HepG2 (cell line): ENCODE results near the gene KHK. TPM values are rescaled to one million over a fixed set of nuclear protein-coding genes. Genes with fewer than 3 reads are reported as not detected.

Source experiments
- AGO1 ChIP-seq: fragments of 200-400 bp; formaldehyde crosslinking; IDR thresholded peaks from 2 replicates; pipeline ENCODE4 v1.6.1; 2017; ENCODE audit warnings: mild to moderate bottlenecking, low read depth, low read length, moderate library complexity; ENCODE audit not compliant: poor library complexity, severe bottlenecking
- ARNT ChIP-seq: fragments of 450-650 bp; IDR thresholded peaks from 2 replicates; pipeline ENCODE4 v1.6.1; 2017
- ATF1 ChIP-seq: IDR thresholded peaks from 2 replicates; pipeline ENCODE4 v1.6.1; 2016; ENCODE audit warnings: mild to moderate bottlenecking, control low read depth
- ATF2 ChIP-seq: sonication (generic); formaldehyde crosslinking; IDR thresholded peaks from 2 replicates; pipeline ENCODE4 v1.4.0; 2020; ENCODE audit warnings: missing genetic modification reagents
- ATF7 ChIP-seq, 2 experiments: fragments of 450-650 bp in 1 of 2; sonication (generic) in 1 of 2; formaldehyde crosslinking in 1 of 2; IDR thresholded peaks; 2 replicates each; pipeline versions ENCODE4 v1.4.0 to v1.6.1; 2016 to 2020; ENCODE audit warnings: antibody characterized with exemption in 1 of 2, mild to moderate bottlenecking in 1 of 2, missing genetic modification reagents in 1 of 2
- CBX5 ChIP-seq: sonication (generic); formaldehyde crosslinking; IDR thresholded peaks from 2 replicates; pipeline ENCODE4 v1.4.0; 2020; ENCODE audit warnings: missing genetic modification reagents, borderline replicate concordance
- DR1 ChIP-seq: sonication (generic); formaldehyde crosslinking; IDR thresholded peaks from 2 replicates; pipeline ENCODE4 v1.8.0; 2021; ENCODE audit warnings: mild to moderate bottlenecking, missing genetic modification reagents, inconsistent platforms
- DRAP1 ChIP-seq: IDR thresholded peaks from 2 replicates; pipeline ENCODE4 v1.6.1; 2016; ENCODE audit warnings: missing genetic modification reagents, missing compliant biosample characterization
- E2F5 ChIP-seq: sonication (generic); formaldehyde crosslinking; conservative IDR thresholded peaks from 2 replicates; pipeline ENCODE4 v1.4.0; 2020; ENCODE audit warnings: missing genetic modification reagents
- ELK4 ChIP-seq: sonication (generic); formaldehyde crosslinking; IDR thresholded peaks from 2 replicates; pipeline ENCODE4 v1.9.0; 2021; ENCODE audit warnings: missing genetic modification reagents, borderline replicate concordance
- ETV6 ChIP-seq: sonication (generic); formaldehyde crosslinking; conservative IDR thresholded peaks from 2 replicates; pipeline ENCODE4 v1.4.0; 2020; ENCODE audit warnings: missing genetic modification reagents
- GMEB2 ChIP-seq: IDR thresholded peaks from 2 replicates; pipeline ENCODE4 v1.6.1; 2016; ENCODE audit warnings: missing biosample characterization, missing genetic modification reagents, low read depth
- IRF2 ChIP-seq: IDR thresholded peaks from 2 replicates; pipeline ENCODE4 v1.6.1; 2018; ENCODE audit warnings: missing genetic modification reagents, missing compliant biosample characterization
- KLF6 ChIP-seq: IDR thresholded peaks from 2 replicates; pipeline ENCODE4 v1.8.0; 2016; ENCODE audit warnings: missing biosample characterization, missing genetic modification reagents
- MAF1 ChIP-seq: sonication (generic); formaldehyde crosslinking; IDR thresholded peaks from 2 replicates; pipeline ENCODE4 v1.5.0; 2020; ENCODE audit warnings: missing genetic modification reagents, borderline replicate concordance
- MED13 ChIP-seq: sonication (generic); formaldehyde crosslinking; IDR thresholded peaks from 2 replicates; pipeline ENCODE4 v1.5.0; 2020; ENCODE audit warnings: missing genetic modification reagents
- MEF2D ChIP-seq: sonication (generic); formaldehyde crosslinking; IDR thresholded peaks from 2 replicates; pipeline ENCODE4 v1.5.1; 2020; ENCODE audit warnings: mild to moderate bottlenecking, missing genetic modification reagents
- MIER2 ChIP-seq: IDR thresholded peaks from 2 replicates; pipeline ENCODE4 v1.6.1; 2016; ENCODE audit warnings: missing biosample characterization, missing genetic modification reagents
- NR2F2 ChIP-seq: IDR thresholded peaks from 2 replicates; pipeline ENCODE4 v1.6.1; 2012; ENCODE audit warnings: low read depth, inconsistent platforms, borderline replicate concordance
- RBM22 ChIP-seq: fragments of 200-400 bp; formaldehyde crosslinking; optimal IDR thresholded peaks from 2 replicates; pipeline ENCODE3; 2017; ENCODE audit warnings: mild to moderate bottlenecking, low read length, moderate library complexity
- RXRA ChIP-seq: sonication (generic); formaldehyde crosslinking; IDR thresholded peaks from 2 replicates; pipeline ENCODE4 v1.5.1; 2020; ENCODE audit warnings: missing genetic modification reagents
- SMAD3 ChIP-seq: sonication (generic); formaldehyde crosslinking; IDR thresholded peaks from 2 replicates; pipeline ENCODE4 v1.4.0; 2020; ENCODE audit warnings: missing genetic modification reagents
- SPEN ChIP-seq: sonication (generic); formaldehyde crosslinking; IDR thresholded peaks from 2 replicates; pipeline ENCODE4 v1.5.1; 2020; ENCODE audit warnings: low read depth, mild to moderate bottlenecking, missing genetic modification reagents
- ZKSCAN5 ChIP-seq: sonication (generic); formaldehyde crosslinking; IDR thresholded peaks from 2 replicates; pipeline ENCODE4 v1.5.1; 2020; ENCODE audit warnings: mild to moderate bottlenecking, missing genetic modification reagents
- polyA plus RNA-seq, 8 experiments: library from polyadenylated mRNA; depleted of rRNA in 3 of 8; stranded (reverse) in 7 of 8; unstranded in 1 of 8; fragments of >200 nt; fragmentation: Illumina TruSeq in 4 of 8; extraction: Trizol in 4 of 8; gene quantifications; 2 replicates each; pipeline versions ENCODE4 v1.2.1 to v1.2.3, GENCODE V29; 2011 to 2016; ENCODE audit warnings: low read depth in 4 of 8, missing spikeins in 1 of 8, mixed read lengths in 1 of 8; ENCODE audit not compliant: insufficient read depth in 1 of 8
- total RNA-seq, 5 experiments: library from RNA; depleted of rRNA; stranded (reverse); fragments of >200 nt; fragmentation: Illumina TruSeq; extraction: Trizol; gene quantifications; 2 replicates each; pipeline ENCODE4 v1.2.3, GENCODE V29; 2016; ENCODE audit warnings: low read depth in 1 of 5

Gene KHK
- total and polyA plus RNA-seq, 2 of the 13 experiments (the other 11 are each of a cell fraction or from before 2014, with no cell fraction given): 40.9 to 99.2 TPM

- TF ChIP-seq GMEB2 (CRISPR knock-in tag) (no peak), ATF7 (IDR thresholded peaks at IDR 0.05) (no peak), ATF7 (CRISPR knock-in tag; IDR thresholded peaks at IDR 0.05) (no peak), MIER2 (0 out of 2 replicates have a peak, but pooled peaks have one; percentile 33), SPEN (CRISPR knock-in tag) (peak; percentile 86), DR1 (CRISPR knock-in tag) (no peak; the same call in 1 of the 2 replicates), MAF1 (CRISPR knock-in tag) (no peak), ARNT (no peak), MEF2D (CRISPR knock-in tag) (0 out of 2 replicates have a peak, but pooled peaks have one; percentile 58), E2F5 (CRISPR knock-in tag) (no peak), NR2F2 (peak; percentile 85; the same call in 1 of the 2 replicates), RBM22 (no peak), ATF2 (CRISPR knock-in tag) (peak; percentile 82), CBX5 (peak; percentile 60; the same call in 1 of the 2 replicates), DRAP1 (CRISPR knock-in tag) (peak; percentile 64), SMAD3 (CRISPR knock-in tag) (no peak), ATF1 (no peak), AGO1 (no peak), KLF6 (CRISPR knock-in tag) (no peak; the same call in 1 of the 2 replicates), IRF2 (CRISPR knock-in tag) (peak; percentile 82), ZKSCAN5 (CRISPR knock-in tag) (peak; percentile 85; the same call in 1 of the 2 replicates), MED13 (CRISPR knock-in tag) (peak; percentile 61; the same call in 1 of the 2 replicates), RXRA (CRISPR knock-in tag) (peak; percentile 94), ETV6 (CRISPR knock-in tag) (no peak), ELK4 (CRISPR knock-in tag) (no peak)
Observed at GRCh38 chr2:27092696-27093429, 6.3 kb downstream of the KHK start (continued).
